ENCODE results near the gene DLGAP4.
A peak's percentile ranks its signal among the peaks of the same experiment; 100 is the strongest.

The DLGAP4 gene

DNA sequence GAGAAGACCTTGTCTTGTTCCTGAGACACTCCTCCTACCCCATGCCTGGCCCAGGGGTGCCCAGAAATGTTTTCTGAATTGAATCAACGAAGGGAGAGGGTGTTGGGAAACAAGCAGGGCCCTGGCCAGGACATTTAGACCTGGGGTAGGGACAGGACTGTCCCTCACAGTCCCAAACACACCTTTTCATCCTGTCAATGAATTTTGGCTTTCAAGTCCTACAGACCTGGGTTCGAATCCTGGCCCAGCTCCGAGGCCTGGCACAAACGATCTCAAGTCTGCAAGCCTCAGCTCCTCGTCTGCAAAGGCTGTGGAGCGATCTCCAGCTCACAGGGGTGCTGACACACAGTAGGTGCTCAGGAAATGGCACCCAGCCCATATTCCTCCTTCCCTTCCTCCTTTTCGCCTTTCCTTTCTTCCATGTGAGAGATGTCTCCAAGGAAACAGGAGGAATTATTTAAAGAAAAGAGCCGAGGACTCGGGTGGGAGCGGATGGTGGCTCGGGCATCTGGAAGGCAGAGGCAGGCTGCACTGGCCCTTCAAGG, 7.3 kb upstream of the DLGAP4 start:
- Histone ChIP-seq H3K27ac (no peak overlapping the region), H3K4me2 (no peak overlapping the region)

DNA sequence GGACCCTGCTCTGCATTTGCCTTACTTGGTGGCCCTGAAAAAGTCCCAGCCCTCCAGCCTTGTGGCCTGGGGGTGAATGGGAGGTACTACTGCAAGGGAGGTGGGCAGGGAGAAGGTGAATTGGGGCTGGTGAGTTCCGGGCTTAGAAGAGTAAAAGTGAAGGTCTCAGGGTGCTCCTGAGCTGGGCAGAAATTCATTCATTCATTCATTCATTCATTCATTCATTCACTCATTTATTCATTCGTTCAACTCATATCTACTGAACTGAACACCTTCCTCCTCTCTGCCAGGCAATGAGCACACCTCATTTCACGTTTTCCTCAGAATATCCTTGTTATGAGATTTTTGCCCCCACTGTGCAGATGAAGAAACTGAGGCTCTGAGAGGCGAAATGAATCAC, 6.7 kb upstream of the DLGAP4 start:
- no peaks in the 10 kb centered on the region for H4K20me1 ChIP-seq
- TF ChIP-seq Cebpa-rat (IDR thresholded peaks at IDR 0.05), result no peak
- H3K27me3 ChIP-seq, result peaks cover 18% of the 10 kb centered on the region

More for the DNA sequence above, 7.3 kb upstream of the DLGAP4 start:
- Histone ChIP-seq H4K20me1 (no peaks in the 10 kb centered on the region), H3K4me3 (no peak overlapping the region), H3K9ac (no peak overlapping the region), H3K4me1 (no peaks in the 10 kb centered on the region), H3K9me3 (no peaks in the 10 kb centered on the region), H3K27me3 (peaks cover 13% of the 10 kb centered on the region; the same call in 1 of the 2 replicates), H3K36me3 (no peaks in the 10 kb centered on the region)
- no peak for TF ChIP-seq Cebpa-rat (IDR thresholded peaks at IDR 0.05)

DNA sequence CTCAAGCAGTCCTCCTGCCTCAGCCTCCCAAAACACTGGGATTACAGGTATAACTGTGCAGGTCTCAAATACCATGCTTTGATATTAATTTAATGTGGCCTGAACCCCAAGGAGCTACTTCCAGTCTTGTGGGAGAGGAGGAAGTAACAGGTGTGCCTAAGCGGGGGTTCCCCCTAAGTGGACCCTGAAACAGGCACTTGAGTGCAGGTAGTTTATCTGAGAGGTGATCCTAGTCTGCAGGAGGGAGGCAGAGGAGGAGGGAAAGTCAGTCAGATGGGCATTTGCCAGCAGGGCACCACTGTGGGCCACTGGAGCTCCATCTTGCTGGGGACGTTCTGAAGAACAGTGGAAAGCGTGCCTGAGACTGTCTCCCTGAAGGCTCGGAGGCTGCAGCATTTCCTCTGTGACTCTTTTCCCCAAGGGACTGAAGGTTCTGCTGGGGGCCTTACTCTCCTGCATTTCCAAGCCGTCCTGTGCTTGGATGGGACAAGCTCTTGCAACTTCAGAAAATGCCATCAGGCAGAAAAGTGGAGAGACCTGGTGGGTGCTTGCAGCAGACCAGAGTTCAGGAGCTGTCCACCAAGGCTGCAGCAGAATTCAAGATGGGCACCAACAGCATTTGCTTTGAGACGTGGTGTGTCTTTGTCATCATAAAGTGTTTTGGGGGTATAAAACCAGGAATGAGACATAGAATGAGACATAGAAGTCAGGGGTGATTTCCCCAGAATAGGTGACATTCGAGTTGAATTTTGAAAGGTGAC, 4.6 kb upstream of the DLGAP4 start:
- Histone ChIP-seq H3K9me3 (no peaks in the 10 kb centered on the region), H3K4me1 (no peaks in the 10 kb centered on the region), H3K27me3 (peaks cover 39% of the 10 kb centered on the region), H3K4me2 (no peak overlapping the region), H3K27ac (no peak overlapping the region), H3K9ac (no peak overlapping the region), H3K36me3 (no peaks in the 10 kb centered on the region), H4K20me1 (peaks cover 15% of the 10 kb centered on the region; the same call in 1 of the 2 replicates), H3K4me3 (no peak overlapping the region)
- no peak for TF ChIP-seq Cebpa-rat (IDR thresholded peaks at IDR 0.05)

More for the DNA sequence above, 6.7 kb upstream of the DLGAP4 start:
- Histone ChIP-seq H3K4me3 (no peak overlapping the region), H3K9me3 (no peaks in the 10 kb centered on the region), H3K27ac (no peak overlapping the region), H3K36me3 (no peaks in the 10 kb centered on the region), H3K4me1 (no peaks in the 10 kb centered on the region), H3K4me2 (no peak overlapping the region), H3K9ac (no peak overlapping the region)

DNA sequence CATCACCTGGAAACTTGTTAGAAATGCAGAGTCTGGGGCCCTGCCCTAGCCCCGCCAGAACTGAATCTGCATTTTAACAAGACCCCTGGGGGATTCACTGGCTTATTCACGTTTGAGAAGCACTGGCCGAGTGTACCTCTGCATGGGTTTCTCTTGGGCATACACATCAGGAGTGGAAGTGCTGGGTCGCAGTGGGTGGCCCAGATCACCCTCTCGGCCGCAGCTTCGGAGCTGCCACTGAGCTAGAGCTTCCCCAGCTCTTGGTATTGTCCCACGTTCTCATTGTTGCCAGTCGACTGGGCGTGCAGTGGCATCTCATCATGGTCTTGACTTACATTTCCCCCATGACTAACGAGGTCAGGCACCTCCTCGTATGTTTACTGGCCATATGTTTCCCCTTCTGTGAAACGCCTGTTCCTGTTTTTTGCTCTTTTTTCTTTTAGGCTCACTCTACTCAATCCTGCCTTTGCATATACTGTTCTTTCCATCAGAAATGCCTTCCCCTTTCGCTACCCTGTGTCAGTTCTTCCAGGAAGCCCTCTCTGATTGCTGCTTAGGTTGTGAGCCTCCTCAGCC, 3.0 kb upstream of the DLGAP4 start:
- Histone ChIP-seq H3K36me3 (no peaks in the 10 kb centered on the region), H3K9me3 (no peaks in the 10 kb centered on the region), H3K9ac (no peak overlapping the region), H3K4me3 (no peak overlapping the region), H3K4me1 (no peaks in the 10 kb centered on the region), H4K20me1 (peaks cover 31% of the 10 kb centered on the region; the same call in 1 of the 2 replicates), H3K27me3 (peaks cover 55% of the 10 kb centered on the region), H3K27ac (no peak overlapping the region), H3K4me2 (no peak overlapping the region)
- TF ChIP-seq Cebpa-rat (IDR thresholded peaks at IDR 0.05), result no peak

DNA sequence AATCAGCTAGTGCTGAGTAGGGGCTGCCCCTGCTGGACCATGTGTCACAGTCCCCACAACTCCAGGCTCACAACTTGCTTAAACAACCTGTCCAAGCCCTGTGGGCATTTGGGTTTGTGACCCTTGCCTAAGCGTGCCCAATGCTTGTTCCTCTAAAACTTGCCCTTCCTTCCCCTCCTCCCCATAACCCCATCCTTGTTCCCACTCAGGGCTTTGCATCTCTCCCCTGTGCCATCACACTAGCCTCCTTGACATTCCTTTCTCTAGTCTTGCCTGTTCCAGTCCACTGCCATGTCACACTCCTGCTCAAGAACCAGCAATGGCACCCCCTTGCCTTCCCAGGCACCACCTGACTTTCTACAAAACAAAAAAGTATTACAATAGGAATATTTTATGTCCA, 2.3 kb upstream of the DLGAP4 start:
- Histone ChIP-seq H3K4me1 (no peaks in the 10 kb centered on the region), H3K27me3 (peaks cover 62% of the 10 kb centered on the region), H4K20me1 (peaks cover 34% of the 10 kb centered on the region; the same call in 1 of the 2 replicates), H3K27ac (no peak overlapping the region), H3K36me3 (no peaks in the 10 kb centered on the region), H3K9me3 (no peaks in the 10 kb centered on the region), H3K4me3 (no peak overlapping the region), H3K4me2 (no peak overlapping the region), H3K9ac (no peak overlapping the region)
- no peak for TF ChIP-seq Cebpa-rat (IDR thresholded peaks at IDR 0.05)

DNA sequence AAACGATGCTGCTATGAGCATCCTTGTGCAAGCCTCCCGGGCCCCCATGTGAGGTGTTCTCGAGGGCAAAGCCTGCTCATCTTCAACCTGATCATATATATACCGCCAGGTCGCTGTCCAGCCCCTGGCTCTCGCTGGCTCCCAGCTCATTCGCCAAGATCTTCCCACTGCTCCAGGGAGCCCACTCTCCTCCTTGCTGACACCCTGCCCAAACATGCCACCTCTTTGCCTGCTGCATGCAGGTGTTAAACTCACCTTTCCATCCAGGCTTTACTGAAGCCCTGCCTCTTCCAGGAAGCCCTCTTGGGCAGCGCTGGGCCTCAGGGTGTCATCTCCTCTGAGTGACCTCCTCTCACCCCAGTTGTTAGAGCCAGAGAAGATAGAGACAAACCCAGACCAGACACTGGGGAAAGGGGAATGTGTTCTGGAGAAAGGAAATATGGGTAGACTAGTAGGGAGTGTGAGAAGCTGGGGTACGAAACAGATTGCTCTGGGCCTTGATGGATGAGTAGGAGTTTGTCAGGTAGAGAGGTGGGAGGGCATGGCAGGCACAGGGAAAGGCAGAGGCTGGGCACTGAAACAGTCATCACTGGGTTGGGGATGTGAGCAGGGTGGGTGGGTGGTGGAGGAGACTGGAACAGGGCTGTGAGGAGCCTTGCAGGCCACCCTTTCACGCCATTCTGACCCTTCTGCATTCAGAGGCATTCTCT, 1.2 kb upstream of the DLGAP4 start:
- Histone ChIP-seq H3K4me2 (no peak overlapping the region), H3K9ac (no peak overlapping the region), H3K4me1 (no peaks in the 10 kb centered on the region), H3K4me3 (no peak overlapping the region), H3K27ac (no peak overlapping the region), H3K27me3 (peaks cover 73% of the 10 kb centered on the region), H3K9me3 (no peaks in the 10 kb centered on the region), H4K20me1 (peaks cover 40% of the 10 kb centered on the region; the same call in 1 of the 2 replicates), H3K36me3 (no peaks in the 10 kb centered on the region)
- no peak for TF ChIP-seq Cebpa-rat (IDR thresholded peaks at IDR 0.05)

DNA sequence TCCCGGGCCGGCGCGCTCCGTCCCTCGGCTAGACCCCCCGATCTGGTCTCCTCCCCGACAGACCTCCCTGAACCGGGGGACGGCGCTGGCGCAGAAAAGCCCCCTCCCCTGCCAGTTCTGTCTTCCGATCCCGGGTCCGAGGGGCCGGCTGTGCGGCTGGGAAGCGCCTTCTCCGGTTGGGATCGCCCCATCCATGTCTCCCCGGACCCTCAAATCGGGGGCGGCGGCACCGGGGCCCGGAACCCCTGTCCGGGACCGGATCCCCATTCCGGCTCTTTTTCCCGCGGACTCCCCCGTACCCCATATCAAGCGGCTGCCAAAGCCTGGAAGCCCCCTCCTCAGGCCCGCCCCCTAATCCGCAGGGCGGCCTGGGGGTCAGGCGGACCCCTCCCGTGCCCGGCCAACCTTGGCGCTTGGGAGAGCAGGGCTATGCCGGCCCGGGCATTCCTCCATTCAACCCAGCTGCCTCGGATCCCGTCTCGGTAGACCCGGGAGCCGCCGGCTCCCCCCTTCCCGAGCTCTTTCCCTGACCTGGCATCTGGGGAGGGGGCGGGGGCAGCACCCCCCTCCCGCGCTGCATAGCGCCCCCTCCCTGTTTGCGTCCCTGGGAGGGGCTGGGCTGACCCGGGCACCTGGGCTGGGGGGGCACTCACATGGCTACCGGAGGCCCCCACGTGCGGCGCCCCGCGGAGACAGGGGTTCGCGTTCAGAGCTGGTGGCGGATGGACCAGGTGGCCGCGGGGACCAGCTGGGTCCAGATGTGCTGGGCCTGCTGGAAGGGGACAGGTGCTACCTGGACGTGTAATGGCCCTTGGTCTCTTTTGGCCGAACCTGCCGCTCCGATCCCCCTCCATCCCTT, 643 bp downstream of the DLGAP4 start:
- peak overlapping the region; percentile 48; the same call in 1 of the 2 replicates for H3K4me3 ChIP-seq
- H4K20me1 ChIP-seq, result peaks cover 45% of the 10 kb centered on the region; the same call in 1 of the 2 replicates
- H3K4me1 ChIP-seq, result no peaks in the 10 kb centered on the region
- no peaks in the 10 kb centered on the region for H3K9me3 ChIP-seq
- no peaks in the 10 kb centered on the region for H3K36me3 ChIP-seq
- H3K27me3 ChIP-seq, result peaks cover 79% of the 10 kb centered on the region
- peak overlapping the region; percentile 57 for H3K4me2 ChIP-seq
- H3K9ac ChIP-seq, result no peak overlapping the region
- TF ChIP-seq Cebpa-rat (IDR thresholded peaks at IDR 0.05), result no peak
- H3K27ac ChIP-seq, result no peak overlapping the region

DNA sequence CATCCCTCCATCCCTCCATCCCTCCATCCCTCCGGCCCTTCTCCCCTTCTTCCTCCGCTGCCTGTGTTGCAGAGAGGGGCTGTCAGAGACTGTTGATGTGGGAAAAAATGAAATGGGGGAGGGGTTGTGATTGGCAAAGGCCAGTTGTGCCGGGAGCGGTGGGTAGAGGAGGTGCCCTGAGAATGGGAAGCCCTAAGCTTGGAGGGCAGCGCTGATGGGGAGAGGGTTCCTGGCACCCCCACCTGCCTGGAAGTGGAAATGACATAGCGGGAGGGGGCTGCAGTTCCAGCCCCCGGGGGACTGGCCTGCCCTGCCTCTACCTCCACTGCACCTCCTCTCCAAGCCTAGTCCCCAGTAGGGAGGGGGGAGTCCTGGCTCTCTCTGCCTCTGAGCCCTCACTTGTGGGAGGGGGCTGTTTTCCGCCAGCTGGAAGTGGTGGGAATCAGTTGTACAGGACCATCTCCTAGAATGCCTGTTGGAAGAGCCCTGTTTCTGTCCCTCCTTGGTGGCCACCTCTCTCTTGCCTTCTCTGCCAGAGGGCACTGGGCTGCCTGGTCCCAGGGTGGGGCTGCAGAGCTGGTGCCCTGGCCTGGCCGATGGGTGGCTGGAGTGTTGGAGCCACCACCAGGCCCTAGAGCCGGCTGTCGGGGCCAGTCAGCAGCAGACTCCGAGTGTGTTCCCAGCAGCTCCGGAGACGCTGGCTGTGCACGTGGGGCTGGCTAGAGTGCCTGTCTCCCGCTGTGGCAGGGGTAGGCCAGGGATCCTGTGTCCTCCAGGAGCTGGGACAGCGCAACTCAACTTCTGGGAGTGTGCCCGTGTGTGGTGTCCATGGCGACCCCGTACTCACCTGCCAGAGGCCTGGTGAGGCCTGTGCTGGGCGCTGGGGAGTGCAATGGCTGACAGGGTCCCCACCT, 1.5 kb downstream of the DLGAP4 start:
- Histone ChIP-seq H3K36me3 (no peaks in the 10 kb centered on the region), H3K9ac (no peak overlapping the region), H3K4me2 (no peak overlapping the region), H3K4me3 (no peak overlapping the region), H3K27ac (no peak overlapping the region), H3K4me1 (no peaks in the 10 kb centered on the region), H3K27me3 (peaks cover 81% of the 10 kb centered on the region), H4K20me1 (peaks cover 45% of the 10 kb centered on the region; the same call in 1 of the 2 replicates), H3K9me3 (no peaks in the 10 kb centered on the region)
- no peak for TF ChIP-seq Cebpa-rat (IDR thresholded peaks at IDR 0.05)
